ENCODE measurements around the gene AFAP1L2. TPM values are rescaled to one million over a fixed set of nuclear protein-coding genes. Genes with fewer than 3 reads are reported as not detected.
"Not testable (repeated sequence)": the region's sequence is repeated elsewhere in the genome, so short reads cannot be mapped to it uniquely, and the experiment has no call there.

Gene AFAP1L2
- total RNA-seq, 1 experiment from 2014 or later = not detected

DNA sequence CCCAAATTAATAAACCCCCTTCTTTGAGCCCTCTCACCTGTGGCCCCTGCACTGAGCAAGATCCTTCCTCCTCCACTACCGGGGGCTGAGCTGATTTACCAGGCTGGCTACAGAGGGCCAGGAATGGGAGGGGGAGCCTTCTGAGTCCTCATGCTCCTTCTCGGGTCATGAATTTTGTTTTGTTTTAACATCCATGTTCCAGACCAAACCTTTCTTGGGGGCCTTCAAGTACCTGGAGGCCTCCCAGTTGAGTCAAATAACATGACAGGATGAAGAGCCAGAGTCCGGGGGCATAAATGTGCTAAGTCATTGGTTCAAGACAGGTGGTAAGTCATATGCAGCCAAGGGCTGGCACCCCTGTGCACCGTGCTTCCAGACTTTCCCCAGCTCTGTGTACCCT is 39.6 kb downstream of the AFAP1L2 start:
- no peak for DNase-seq (ENCODE audit: extremely low read depth, low read depth)

DNA sequence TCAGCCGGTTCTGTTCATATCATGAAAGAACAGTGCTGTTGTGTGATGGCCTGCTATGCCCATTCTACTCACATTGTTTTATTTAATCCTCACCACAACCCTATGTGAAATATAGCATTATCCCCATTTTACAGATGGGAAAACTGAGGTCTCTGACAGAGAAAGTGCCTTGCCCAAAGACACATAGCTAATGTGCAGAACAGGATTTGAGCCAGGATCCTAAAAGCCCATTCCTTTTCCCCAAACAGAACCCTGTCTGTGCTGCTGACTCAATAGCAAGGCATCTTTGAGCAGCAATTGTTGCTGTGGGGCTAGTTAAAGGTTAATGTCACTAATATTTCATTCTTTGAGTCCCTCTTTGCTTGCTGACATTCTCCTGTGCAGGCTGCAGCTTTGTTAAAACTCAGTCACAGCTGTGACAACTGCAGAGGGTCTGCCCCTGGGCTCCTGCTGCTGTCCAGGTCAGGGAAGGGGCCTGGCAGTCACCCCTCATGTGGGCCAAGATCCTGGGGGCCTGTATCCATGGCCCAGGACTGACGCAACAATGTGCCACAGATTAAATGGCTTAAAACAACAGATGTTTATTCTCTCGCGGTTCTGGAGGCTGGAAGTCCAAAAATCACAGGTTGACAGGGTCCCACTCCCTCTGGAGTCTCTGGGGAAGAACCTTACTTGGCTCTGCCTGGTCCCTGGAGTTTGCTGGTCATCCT is 40.4 kb downstream of the AFAP1L2 start:
- DNase-seq (ENCODE audit: extremely low read depth, low read depth) = no peak

DNA sequence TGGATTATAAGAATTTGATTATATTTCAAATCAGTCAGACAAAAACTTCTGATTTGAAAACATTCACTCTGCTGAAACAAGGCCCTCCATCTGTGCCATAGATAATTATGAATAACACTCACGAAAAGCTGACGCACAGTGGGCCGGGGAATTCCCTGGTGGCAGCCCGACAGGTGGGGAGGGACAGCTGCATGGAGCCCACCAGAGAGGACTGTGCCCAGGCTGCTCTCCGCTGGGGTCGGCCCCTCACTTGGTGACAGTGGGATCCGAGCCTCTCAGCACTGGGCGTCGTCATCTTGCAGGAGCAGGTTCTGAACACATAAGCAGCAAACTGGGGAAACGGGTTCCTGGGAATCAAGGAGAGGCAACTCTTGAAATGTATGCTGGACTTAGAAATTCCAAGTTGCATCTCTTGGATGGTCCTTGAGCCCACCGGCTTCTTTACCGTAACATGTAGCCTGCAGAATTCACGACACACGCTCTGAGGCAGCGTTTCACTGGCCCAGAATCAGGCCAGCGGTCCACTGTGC is 41.4 kb downstream of the AFAP1L2 start:
- no peak for DNase-seq (ENCODE audit: extremely low read depth, low read depth)

DNA sequence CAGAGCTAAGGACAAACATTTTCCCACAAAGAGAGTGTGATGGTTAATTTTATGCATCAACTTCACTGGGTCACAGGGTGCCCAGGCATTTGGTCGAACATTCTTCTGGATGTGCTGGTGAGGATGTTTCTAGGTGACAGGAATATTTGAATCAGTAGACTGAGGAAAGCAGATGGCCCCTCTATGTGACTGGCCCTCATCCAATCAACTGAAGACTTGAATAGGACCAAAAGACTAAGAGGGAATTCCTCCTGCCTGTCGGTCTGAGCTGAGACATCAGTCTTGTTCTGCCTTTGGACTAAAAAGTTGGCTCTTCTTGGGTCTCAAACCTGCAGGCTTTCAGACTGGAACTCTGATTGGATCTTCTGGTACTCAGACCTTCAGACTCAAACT is 44.4 kb downstream of the AFAP1L2 start:
- DNase-seq (ENCODE audit: extremely low read depth, low read depth) = no peak

DNA sequence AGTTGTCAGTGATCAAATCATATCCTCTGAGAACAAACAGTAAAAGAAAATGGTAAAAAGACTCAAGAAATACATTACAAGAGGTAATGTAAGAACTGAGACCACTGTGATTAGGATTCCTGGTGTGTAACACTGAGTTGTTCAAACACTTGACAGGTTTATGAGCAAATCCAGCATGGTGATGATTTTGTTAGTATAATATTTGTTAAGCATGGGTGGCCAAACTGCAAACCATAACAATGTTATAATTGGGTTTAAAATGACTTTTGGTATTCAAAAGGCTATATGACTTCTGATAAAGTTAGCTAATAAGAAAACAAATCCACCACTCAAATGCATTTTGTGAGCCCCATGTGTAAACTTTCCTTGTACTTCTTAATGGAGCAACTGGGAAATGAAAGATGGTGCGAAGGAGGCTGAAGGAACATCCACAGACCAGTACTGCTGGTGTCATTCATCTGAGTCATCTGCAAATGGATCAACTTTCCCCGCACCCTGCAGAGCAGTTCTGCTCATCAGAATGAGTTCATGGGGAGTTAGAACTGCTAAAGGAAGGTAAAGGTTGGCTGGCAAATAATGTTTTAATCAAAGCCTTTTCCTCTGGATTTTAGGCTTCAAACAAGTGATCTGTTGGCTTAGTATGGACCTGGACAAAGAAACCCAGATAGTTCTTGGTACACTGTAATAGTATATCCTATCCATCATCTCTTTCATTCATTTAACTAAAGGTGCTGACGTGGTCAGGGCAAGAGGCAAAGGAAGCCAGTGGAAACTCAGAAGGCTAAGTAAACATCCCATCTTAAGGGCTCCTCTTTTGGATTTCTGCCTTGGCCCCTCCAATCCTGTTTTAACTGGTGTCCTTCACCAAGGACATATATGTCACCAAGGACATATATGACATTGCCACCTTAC is 45.0 kb downstream of the AFAP1L2 start:
- no peak for DNase-seq (ENCODE audit: extremely low read depth, low read depth)

DNA sequence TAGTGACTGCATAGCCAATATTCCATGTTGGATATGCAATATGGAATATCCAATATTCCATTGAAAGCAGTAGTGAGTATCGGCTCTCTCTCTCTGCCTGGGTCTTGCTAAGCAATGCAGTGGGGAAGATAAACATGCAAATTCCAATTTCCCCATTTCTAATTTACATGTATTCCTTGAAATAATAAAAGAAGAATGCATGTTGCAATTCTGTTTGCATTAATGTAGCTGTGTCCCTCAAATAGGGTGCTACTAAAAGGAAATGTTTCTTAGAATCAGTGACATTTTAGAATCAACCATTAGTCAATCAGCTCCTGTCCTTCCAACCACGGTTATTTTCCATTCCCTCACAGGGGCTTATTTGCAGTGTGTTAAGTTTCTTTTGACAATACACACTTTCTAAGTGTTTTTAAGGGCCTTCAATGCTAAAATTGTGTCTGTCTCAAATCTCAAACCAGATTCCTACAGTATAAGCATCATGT is 46.7 kb downstream of the AFAP1L2 start:
- no peak for DNase-seq (ENCODE audit: extremely low read depth, low read depth)

DNA sequence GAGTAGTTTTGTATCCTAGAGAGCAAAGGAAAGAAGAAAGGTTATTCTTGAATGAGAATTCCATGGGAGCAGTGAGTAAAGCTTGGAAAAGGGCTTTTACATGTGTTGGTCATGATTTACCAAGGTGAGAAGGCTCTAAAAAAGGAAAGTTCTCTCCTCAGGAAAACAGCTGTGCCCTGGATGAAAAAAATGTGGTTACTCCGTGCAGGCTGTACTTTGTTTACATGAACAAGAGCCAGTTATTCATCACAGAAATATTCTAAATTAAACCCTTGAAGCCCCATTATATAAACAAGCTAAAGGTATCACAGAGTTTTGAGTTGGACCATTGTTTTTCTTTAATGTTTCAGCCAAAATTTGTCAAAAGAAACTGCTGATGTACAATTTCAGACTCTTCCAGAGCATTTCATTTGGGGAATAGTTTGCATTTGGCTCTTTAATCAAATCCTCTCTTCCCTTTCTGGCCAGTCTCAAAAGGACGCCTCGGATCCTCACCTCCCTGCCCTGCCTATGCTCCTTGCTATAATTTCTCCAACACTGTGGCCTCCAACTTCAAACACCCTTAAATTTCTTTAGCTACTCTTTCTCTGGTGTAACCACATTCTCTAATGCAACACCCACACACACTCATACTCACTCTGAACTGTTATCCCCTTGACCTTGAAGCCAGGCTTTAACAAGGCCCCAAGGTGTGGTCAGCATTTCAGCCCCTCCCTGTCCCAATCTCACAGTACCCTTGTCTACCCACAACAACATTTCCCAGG is 47.4 kb downstream of the AFAP1L2 start:
- no peak for DNase-seq (ENCODE audit: extremely low read depth, low read depth)

DNA sequence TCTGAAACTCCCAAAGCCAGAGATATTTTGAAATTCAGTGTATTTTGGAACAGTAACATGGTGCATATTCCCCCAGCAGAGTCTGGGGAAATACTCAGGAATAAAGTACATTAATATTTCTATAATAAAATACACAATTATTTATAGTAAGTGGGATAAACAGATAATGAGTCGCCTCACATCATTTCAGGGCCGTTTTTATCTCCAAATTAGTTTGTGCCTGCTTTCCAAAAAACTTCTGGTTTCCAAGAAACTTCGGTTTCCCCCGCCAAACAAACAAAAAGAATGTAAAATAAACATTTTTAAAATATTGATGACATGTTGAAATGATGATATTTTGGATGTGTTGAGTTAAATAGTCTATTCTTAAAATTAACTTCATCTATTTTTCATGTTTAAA is 48.2 kb downstream of the AFAP1L2 start:
- DNase-seq (ENCODE audit: extremely low read depth, low read depth) = no peak

DNA sequence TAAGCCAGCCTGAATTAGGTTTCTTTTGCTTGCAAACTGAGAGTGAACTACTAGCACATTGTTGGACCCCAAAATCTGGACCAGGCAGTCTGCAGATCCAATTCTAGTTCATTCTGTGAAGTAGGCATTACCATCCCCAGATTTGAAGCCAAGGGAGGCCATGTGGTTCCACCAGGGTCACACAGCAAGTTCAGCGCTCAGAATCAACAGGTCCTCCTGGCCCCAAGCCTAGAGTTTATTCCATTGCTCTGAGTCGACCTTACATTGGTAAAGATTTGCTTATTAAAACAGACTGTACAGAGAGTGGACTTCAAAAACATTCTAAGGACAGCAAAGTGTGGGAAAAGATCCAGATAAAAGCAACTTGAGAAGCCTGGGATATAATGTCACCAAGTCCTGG is 50.9 kb downstream of the AFAP1L2 start:
- no peak for DNase-seq (ENCODE audit: extremely low read depth, low read depth)

DNA sequence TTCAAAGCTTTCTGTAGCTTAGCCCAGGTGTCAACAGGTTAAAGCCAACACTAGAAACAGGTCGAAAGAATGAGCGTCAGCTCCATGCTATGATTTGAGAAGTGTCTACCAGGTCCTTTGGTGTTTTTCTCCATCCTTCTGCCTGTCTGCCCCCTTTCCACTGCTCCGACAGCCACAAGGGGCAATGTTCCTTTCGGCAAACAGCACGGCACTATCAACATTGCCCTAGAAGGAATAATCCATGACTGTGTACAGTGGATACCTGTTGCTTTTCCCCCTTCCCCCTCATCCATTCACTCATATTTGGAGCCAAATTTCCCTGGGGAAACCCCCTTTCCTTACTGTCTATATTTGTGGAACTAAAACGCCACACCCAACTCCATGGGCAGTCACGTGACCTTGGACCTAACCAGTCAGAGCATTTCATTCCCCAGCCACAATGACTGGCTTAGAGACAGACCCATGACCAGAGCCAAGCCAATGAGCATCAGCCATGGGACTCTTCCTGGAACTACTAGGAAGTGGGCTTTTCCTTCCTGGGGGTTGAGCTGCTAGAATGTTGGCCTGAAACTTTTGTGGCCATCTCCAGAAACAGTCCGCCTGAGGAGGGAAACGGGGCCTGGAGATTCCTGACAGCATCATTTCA is 51.5 kb downstream of the AFAP1L2 start:
- no peak for DNase-seq (ENCODE audit: extremely low read depth, low read depth)

DNA sequence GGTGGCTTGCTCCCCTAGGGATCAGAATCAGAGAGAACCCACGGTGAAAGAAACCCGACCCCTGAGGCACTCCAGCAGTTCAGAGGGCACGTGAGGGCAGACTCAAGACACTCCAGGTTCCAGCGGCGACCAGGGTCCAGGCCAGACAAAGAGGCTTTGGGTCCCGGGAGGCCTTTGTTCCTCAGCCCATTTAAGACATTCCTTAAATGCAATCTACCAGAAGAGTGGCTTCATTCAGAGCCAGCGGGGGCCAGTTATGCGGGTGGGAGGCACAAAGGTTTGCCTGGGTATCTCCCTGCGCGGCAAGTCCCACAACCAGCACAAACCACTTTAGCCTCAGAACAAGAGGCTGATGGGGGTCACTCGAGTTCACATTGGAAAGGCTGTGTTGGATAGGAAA is 53.6 kb downstream of the AFAP1L2 start:
- DNase-seq (ENCODE audit: extremely low read depth, low read depth) = no peak

DNA sequence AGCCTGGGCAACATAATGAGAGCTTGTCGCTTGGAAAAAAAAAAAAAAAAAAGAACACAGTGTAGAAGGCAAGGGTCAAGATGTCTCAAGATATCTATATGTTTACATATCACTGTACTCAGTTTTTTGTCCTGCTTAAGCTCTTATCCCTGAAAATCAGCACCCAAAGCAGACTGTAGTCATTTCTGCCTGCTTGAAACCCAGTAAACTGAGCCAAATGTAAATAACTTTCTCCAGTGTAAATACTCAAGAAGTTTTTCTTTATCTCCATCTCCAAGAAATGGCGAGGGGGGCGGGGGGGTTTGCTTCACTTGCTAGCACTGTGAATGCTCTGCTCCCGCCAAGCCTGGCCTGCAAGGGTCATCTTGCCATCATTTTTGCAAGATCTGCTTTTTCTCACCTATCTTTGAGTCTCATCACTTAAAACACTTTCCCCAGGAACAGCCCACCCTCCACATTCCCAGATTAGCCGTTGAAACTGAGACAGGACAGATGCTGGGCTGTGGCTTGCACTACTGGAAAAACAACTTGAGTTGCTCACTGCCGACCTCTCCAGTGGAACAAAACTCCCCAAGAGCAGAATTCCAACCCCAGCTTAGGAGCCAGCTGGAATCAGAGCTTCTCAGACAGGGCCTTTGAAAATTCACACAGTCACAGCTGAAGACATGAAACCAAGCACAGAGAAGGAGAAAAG is 54.6 kb downstream of the AFAP1L2 start:
- no peak for DNase-seq (ENCODE audit: extremely low read depth, low read depth)

DNA sequence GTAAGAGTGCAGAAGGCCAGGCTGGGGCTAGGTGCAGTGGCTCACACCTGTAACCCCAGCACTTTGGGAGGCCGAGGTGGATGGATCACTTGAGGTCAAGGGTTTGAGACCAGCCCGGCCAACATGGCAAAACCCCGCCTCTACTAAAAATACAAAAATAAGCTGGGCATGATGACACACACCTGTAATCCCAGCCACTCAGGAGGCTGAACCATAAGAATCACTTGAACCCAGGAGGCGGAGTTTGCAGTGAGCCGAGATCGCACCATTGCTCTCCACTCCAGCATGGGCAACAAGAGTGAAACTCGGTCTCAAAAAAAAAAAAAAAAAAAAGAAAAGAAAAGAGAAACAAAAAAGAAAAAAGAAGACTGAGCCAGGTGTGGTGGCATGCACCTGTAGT is 55.2 kb downstream of the AFAP1L2 start:
- DNase-seq (ENCODE audit: extremely low read depth, low read depth) = not testable (repeated sequence)

DNA sequence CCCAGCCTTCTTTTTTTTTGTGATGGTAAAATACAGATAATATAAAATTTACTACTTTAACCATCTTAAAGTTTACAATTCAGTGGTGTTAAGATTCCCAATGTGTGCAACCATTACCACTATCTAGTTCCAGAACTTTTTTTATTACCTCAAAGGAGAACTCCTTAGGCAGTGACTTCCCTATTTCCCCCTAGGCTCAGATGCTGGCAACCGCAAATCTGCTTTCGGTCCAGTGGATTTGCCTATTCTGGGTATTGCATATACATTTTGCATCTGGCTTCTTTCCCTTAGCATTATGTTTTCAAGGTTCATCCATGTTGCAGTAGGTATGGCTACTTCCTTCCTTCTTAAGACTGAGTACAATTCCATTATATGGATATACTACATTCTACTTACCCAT is 56.5 kb downstream of the AFAP1L2 start:
- DNase-seq (ENCODE audit: extremely low read depth, low read depth) = no peak

DNA sequence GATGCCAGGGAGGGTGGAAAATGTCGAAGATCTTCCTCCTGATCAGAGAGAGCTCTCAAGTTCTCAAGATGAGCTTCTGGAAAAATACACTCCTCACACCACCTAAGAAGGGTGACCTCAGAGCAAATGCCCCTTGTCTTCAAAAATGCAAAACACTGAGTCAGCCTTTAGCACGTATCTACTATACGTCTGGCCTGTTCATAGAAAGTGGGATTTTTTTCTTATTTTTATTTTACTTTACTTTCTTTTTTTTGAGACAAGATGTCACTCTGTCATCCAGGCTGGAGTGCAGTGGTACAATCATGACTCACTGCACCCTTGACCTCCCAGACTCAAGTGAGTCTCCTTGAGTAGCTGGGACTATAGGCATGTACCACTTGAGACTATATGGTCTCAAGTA is 57.1 kb downstream of the AFAP1L2 start:
- no peak for DNase-seq (ENCODE audit: extremely low read depth, low read depth)

DNA sequence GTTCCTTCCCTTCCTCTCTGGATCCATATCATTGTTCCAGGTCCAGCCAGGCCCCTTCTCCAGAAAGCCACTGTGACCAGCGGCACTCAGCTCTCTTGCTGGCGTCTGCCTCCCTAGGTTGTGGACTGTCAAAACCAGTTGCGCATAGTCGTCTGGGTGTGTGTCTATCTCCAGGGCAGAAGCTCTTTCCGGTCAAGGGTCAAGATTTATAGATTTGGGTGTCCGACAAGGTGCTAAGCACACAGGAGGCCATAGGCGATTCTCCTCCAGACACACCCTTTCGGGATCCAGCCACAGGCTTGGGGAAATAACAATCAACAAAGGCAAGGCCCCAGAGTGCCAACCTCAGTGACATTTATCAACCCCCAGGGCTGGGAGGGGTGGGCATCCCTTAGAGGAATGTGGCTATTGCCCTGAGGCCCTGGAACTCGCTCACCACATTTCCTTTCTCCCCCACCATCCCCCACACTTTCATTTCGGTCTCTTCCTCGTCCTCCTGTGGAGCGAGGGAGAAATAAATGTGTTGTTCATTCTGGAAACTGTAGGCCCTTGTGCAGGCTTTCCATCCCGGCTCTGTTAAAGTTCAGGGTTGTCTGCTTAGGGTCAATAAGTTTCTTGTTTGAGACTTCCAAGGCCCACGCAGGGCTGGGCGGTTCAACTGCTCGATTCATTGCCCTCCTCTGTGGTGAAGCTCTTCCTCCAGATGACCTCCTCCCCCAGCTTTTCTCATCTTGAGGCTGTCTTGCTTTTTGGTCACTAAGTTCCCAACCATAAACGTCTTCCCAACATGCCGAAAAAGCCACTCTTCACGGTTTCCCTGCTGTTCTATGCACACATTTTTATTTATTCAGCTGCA is 57.9 kb downstream of the AFAP1L2 start:
- no peak for DNase-seq (ENCODE audit: extremely low read depth, low read depth)

DNA sequence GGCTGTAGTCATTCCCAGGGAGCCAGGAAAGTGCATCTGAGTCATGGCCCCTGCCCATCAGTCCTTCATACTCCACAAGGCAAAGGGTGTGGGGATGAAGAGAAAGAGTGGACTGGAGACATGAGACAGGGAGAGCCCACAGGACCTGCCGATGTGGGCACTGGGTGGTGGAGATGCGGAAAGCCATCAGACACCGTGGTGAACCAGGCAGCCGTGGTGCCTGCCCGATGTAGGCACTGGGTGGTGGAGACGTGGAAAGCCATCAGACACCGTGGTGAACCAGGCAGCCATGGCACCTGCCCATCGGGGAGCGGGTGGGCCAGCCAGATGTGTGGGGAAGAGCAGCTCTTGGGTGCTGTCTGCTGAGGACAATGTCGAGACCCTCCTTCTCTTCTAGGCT is 58.6 kb downstream of the AFAP1L2 start:
- no peak for DNase-seq (ENCODE audit: extremely low read depth, low read depth)

DNA sequence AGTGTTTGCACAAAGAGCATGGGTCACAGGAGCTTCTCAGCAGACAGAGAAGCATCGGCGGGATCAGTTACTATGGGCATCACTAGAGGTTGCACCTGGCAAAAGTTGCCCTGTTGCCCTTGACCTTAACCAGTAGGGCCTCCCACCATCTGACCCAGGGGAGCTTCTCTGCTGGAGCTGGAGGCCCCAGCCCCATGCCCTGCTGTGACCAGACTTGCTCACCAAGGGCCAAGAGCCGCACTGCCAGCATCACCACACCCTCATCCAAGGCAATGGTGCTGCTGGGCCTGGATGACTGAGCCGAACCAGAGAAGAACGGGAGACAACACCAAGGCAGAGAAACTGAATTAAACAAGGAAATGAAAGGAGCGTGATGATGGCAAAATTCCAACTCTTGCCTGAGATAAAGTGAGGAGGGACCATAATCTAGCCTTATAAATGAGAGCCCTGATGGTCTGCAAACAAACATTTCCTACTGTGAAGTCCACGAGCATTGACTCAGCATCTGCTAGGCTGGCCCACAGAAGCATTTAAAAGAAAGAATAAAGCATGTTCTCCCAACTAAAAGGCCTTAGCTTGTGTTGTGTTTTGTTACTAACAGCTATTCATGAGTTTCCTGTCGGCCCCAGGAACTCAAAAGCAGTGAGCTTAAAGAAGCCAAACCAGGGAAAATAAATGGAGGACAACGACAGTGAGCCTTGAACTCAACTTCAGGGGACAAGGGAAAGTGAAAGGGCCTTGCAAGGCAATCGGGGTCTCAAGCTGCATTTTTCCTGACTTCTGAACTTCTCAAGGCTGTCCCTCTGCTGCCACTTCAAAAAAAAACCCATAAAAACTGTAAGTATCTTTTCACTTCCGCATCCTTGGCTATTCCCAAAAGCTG is 60.4 kb downstream of the AFAP1L2 start:
- DNase-seq (ENCODE audit: extremely low read depth, low read depth) = no peak
